PFSK-1 (cell line): ENCODE results near the gene MARCHF10.

Source experiments
- FOXP2 ChIP-seq: optimal IDR thresholded peaks from 2 replicates; pipeline ENCODE3; 2011; ENCODE audit warnings: borderline replicate concordance, control low read depth, inconsistent platforms; ENCODE audit not compliant: insufficient read depth; ENCODE audit errors: extremely low read length, extremely low read depth
- POLR2AphosphoS5 ChIP-seq: IDR thresholded peaks from 2 replicates; pipeline ENCODE4 v1.6.1; 2012; ENCODE audit warnings: low read depth, mild to moderate bottlenecking, control low read depth, low read length, moderate library complexity
- REST ChIP-seq, 2 experiments: IDR thresholded peaks; 2 replicates each; pipeline versions ENCODE4 v1.6.1 to v1.8.0; 2011 to 2012; ENCODE audit warnings: low read depth in 2 of 2, low read length in 2 of 2, control low read depth in 1 of 2, inconsistent platforms in 1 of 2, mild to moderate bottlenecking in 1 of 2, moderate library complexity in 1 of 2; ENCODE audit not compliant: insufficient read depth in 1 of 2
- SIN3A ChIP-seq: IDR thresholded peaks from 2 replicates; pipeline ENCODE4 v1.6.1; 2012; ENCODE audit warnings: mild to moderate bottlenecking, low read length, moderate library complexity, borderline replicate concordance; ENCODE audit not compliant: insufficient read depth
- TAF1 ChIP-seq: IDR thresholded peaks from 2 replicates; pipeline ENCODE4 v1.6.1; 2012; ENCODE audit warnings: low read length, control low read depth, borderline replicate concordance; ENCODE audit not compliant: insufficient read depth

MARCHF10 gene

GRCh38 chr17:62751060-62751691, 56.9 kb downstream of the MARCHF10 start:
- no peak for TF ChIP-seq SIN3A
- no peak for TF ChIP-seq FOXP2
- no peak for TF ChIP-seq TAF1
- TF ChIP-seq REST (IDR thresholded peaks at IDR 0.05; ENCODE audit: insufficient read depth in 1 of 2, low read depth in 2 of 2, low read length in 2 of 2) = no peak
- no peak for TF ChIP-seq POLR2AphosphoS5

- no peak for TF ChIP-seq REST (IDR thresholded peaks at IDR 0.05; ENCODE audit: insufficient read depth in 1 of 2, low read depth in 2 of 2, low read length in 2 of 2)
These were observed 57.5 kb downstream of the MARCHF10 start for GRCh38 chr17:62750631-62751051.

- no peak for TF ChIP-seq POLR2AphosphoS5
- TF ChIP-seq REST (IDR thresholded peaks at IDR 0.05; ENCODE audit: insufficient read depth in 1 of 2, low read depth in 2 of 2, low read length in 2 of 2) = no peak
- no peak for TF ChIP-seq FOXP2
- no peak for TF ChIP-seq TAF1
- TF ChIP-seq SIN3A = no peak
These were observed 58.2 kb downstream of the MARCHF10 start for GRCh38 chr17:62749926-62750325.

- no peak for TF ChIP-seq FOXP2
- no peak for TF ChIP-seq POLR2AphosphoS5
- no peak for TF ChIP-seq TAF1
- no peak for TF ChIP-seq SIN3A
- no peak for TF ChIP-seq REST (IDR thresholded peaks at IDR 0.05; ENCODE audit: insufficient read depth in 1 of 2, low read depth in 2 of 2, low read length in 2 of 2)
These were observed 61.2 kb downstream of the MARCHF10 start for GRCh38 chr17:62746941-62747340.

- no peak for TF ChIP-seq POLR2AphosphoS5
- TF ChIP-seq SIN3A = no peak
- no peak for TF ChIP-seq REST (IDR thresholded peaks at IDR 0.05; ENCODE audit: insufficient read depth in 1 of 2, low read depth in 2 of 2, low read length in 2 of 2)
- no peak for TF ChIP-seq FOXP2
- no peak for TF ChIP-seq TAF1
These were observed 62.3 kb downstream of the MARCHF10 start for GRCh38 chr17:62745806-62746205.
